GM12878 (cell line): Measurements from ENCODE around the gene DNAJC19. TPM values are rescaled to one million over a fixed set of nuclear protein-coding genes. Genes with fewer than 3 reads are reported as not detected.
"Not testable (repeated sequence)": the region's sequence is repeated elsewhere in the genome, so short reads cannot be mapped to it uniquely, and the experiment has no call there.

Experiments
- ATAC-seq: fragments of 200-7000 bp; cut with Tn5 transposase; 3 replicates; pipeline ENCODE4 v1.9.1; 2020; ENCODE audit warnings: mild to moderate bottlenecking, moderate library complexity
- BruUV-seq: library from RNA; stranded (reverse); fragments of 400-500 nt; replicated peaks from 2 replicates; lab custom pipeline; 2021; lab: Mats Ljungman, UMichigan
- CTCF ChIA-PET: fragments of 300-600 bp; sonication (Branson Sonifier 250); formaldehyde crosslinking; extraction: SDS; loops from one replicate; lab custom pipeline; 2021; ENCODE audit warnings: inconsistent platforms; lab: Yijun Ruan, JAX
- POLR2A ChIA-PET: fragments of 350-600 bp; formaldehyde crosslinking; extraction: SDS; loops from one replicate; lab custom pipeline; 2021; ENCODE audit warnings: inconsistent platforms; lab: Charles Lee
- RAD21 ChIA-PET: fragments of 300-600 bp; sonication (Branson Sonifier 250); formaldehyde crosslinking; loops from one replicate; lab custom pipeline; 2023; ENCODE audit warnings: antibody characterized with exemption; ENCODE audit not compliant: unreplicated experiment; lab: Charles Lee
- SMC1A ChIA-PET: fragments of 300-600 bp; sonication (Branson Sonifier 250); formaldehyde crosslinking; loops from one replicate; lab custom pipeline; 2023; ENCODE audit not compliant: unreplicated experiment, uncharacterized antibody; lab: Charles Lee
- DNase-seq: peaks from one replicate; pipeline ENCODE4 v3.0.0-alpha.2; 2011; ENCODE audit warnings: low read depth, low spot score
- FAIRE-seq: peaks from 3 replicates; lab custom pipeline; 2011; peaks lifted over from hg19 to GRCh38; lab: Jason Lieb, UNC
- H2AFZ ChIP-seq: 2 replicates; pipeline ENCODE4 v1.6.0; 2011; ENCODE audit warnings: low read depth, low read length, control low read depth; ENCODE audit not compliant: control insufficient read depth
- H3K27ac ChIP-seq: 2 replicates; pipeline ENCODE4 v1.5.1; 2011; ENCODE audit warnings: control low read depth; ENCODE audit not compliant: control insufficient read depth, insufficient read depth
- H3K27me3 ChIP-seq, 2 experiments: replicated peaks in 1 of 2; 2 replicates each; pipeline versions ENCODE4 v1.6.0 to v1.6.1; 2011; ENCODE audit warnings: low read length in 1 of 2; ENCODE audit not compliant: control insufficient read depth in 2 of 2, insufficient read depth in 2 of 2
- H3K36me3 ChIP-seq, 2 experiments: 2 replicates each; pipeline ENCODE4 v1.5.1; 2011; ENCODE audit warnings: low read length in 1 of 2; ENCODE audit not compliant: control insufficient read depth in 2 of 2, insufficient read depth in 2 of 2
- H3K4me1 ChIP-seq: 2 replicates; pipeline ENCODE4 v1.6.1; 2011; ENCODE audit warnings: mild to moderate bottlenecking, low read length, moderate library complexity, mixed read lengths; ENCODE audit not compliant: control insufficient read depth, insufficient read depth
- H3K4me2 ChIP-seq: 2 replicates; pipeline ENCODE4 v1.6.0; 2011; ENCODE audit warnings: control low read depth; ENCODE audit not compliant: control insufficient read depth, insufficient read depth
- H3K4me3 ChIP-seq: fragments of 200-600 bp; sonication (generic); 2 replicates; pipeline ENCODE4 v1.5.1; 2016
- H3K79me2 ChIP-seq: 2 replicates; pipeline ENCODE4 v1.6.0; 2011; ENCODE audit warnings: low read length; ENCODE audit not compliant: control insufficient read depth, insufficient read depth
- H3K9ac ChIP-seq: 2 replicates; pipeline ENCODE4 v1.8.0; 2011; ENCODE audit warnings: low read length, control low read depth, mixed read lengths; ENCODE audit not compliant: control insufficient read depth, insufficient read depth
- H3K9me3 ChIP-seq: replicated peaks from 3 replicates; pipeline ENCODE4 v1.5.1; 2011; ENCODE audit warnings: mild to moderate bottlenecking, low read length; ENCODE audit not compliant: control insufficient read depth, insufficient read depth
- H4K20me1 ChIP-seq: 2 replicates; pipeline ENCODE4 v1.6.0; 2011; ENCODE audit not compliant: control insufficient read depth, insufficient read depth
- BMI1 ChIP-seq: fragments of 450-650 bp; IDR thresholded peaks from 2 replicates; pipeline ENCODE4 v1.6.1; 2016; ENCODE audit warnings: mild to moderate bottlenecking, moderate library complexity, borderline replicate concordance
- EZH2 ChIP-seq: IDR thresholded peaks from 2 replicates; pipeline ENCODE4 v1.6.1; 2012; ENCODE audit warnings: low read depth, mild to moderate bottlenecking, control low read depth, inconsistent platforms, low read length, borderline replicate concordance; ENCODE audit not compliant: control insufficient read depth
- NFIC ChIP-seq: IDR thresholded peaks from 2 replicates; pipeline ENCODE4 v1.6.1; 2012; ENCODE audit warnings: low read depth, mild to moderate bottlenecking, inconsistent platforms, low read length, moderate library complexity
- WGBS: methylation state at CpG from one replicate; pipeline ENCODE4 v1.1.6; 2016; ENCODE audit warnings: low lambda C conversion rate; ENCODE audit not compliant: insufficient replicate concordance, insufficient coverage; ENCODE audit errors: missing lambda C conversion rate; 5-methylcytosine and 5-hydroxymethylcytosine counted together
- in situ Hi-C: fragments of 300-500 bp; cut with MboI; formaldehyde crosslinking; loops from 9 replicates; pipeline ENCODE4 v1.14.3; 2018; ENCODE audit warnings: mixed read lengths
- intact Hi-C: fragments of 100-400 bp; cut with micrococcal nuclease; formaldehyde crosslinking; loops from one replicate; pipeline ENCODE4 v1.14.2; 2022; ENCODE audit not compliant: unreplicated experiment
- polyA plus RNA-seq, 11 experiments: library from polyadenylated mRNA; depleted of rRNA in 4 of 11; unstranded in 6 of 11; stranded (reverse) in 5 of 11; fragments of >200 nt; fragmentation: Nextera tagmentation in 4 of 11; fragmentation: Illumina TruSeq in 1 of 11; extraction: Ambion mirVana in 4 of 11; extraction: Trizol in 1 of 11; gene quantifications; 1 replicate in 1 of 11; 2 replicates in 10 of 11; pipeline versions ENCODE4 v1.2.1 to v1.2.3, GENCODE V29; 2011 to 2016; ENCODE audit warnings: inconsistent platforms in 2 of 11, missing spikeins in 2 of 11, low read depth in 1 of 11
- total RNA-seq, 4 experiments: library from RNA; depleted of rRNA in 3 of 4; stranded (reverse); fragments of >200 nt in 3 of 4; fragmentation: Illumina TruSeq in 1 of 4; extraction: Trizol in 1 of 4; gene quantifications; 2 replicates each; pipeline versions ENCODE4 v1.2.1 to v1.2.3, GENCODE V29; 2013 to 2021

DNAJC19 gene
- total and polyA plus RNA-seq, 10 of the 15 experiments (the other 5 are each of a cell fraction or from before 2014, with no cell fraction given): 29.8 to 136 (median 51.3) TPM

DNA sequence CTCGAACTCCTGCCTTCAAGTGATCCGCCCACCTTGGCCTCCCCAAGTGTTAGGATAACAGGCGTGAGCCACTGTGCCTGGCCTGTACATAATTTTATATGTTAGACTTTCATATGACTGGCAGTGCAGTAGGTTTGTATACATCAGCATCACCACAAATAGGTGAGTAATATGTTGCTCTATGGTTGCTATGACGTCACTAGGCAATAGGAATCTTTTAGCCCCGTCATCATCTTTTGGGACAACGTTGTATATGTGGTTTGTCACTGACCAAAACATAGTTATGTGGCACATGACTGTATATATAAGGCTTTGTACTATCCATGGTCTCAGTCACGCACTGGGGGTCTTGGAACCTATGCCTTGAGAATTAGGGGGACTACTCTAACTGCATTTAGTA is 17.0 kb upstream of the DNAJC19 start:
- H3K9ac ChIP-seq: no peak overlapping the region
- FAIRE-seq (no peak), ATAC-seq (no peak), DNase-seq (no peak)
- H3K27me3 ChIP-seq: no peaks in the 10 kb centered on the region
- no peak overlapping the region for H3K27ac ChIP-seq
- no peak overlapping the region for H2AFZ ChIP-seq
- 32% methylated on average over 7 of the region's 7 CpGs for WGBS
- H3K9me3 ChIP-seq: no peaks in the 10 kb centered on the region; the same call in 2 of the 3 replicates
- ChIA-PET POLR2A (no interaction called here), SMC1A (interaction anchor here (1.6 kb wide), 1 partner anchor 54 kb away, joined by 3 read pairs; no protein-coding TSS in a partner anchor), RAD21 (no interaction called here), CTCF (no interaction called here)
- H3K79me2 ChIP-seq: no peaks in the 10 kb centered on the region
- in situ Hi-C loops: no loop called here
- H3K4me2 ChIP-seq: no peak overlapping the region
- no peaks in the 10 kb centered on the region for H4K20me1 ChIP-seq
- no peaks in the 10 kb centered on the region for H3K4me1 ChIP-seq
- TF ChIP-seq EZH2 (no peak), BMI1 (no peak), NFIC (no peak)
- intact Hi-C loops: no loop called here
- BruUV-seq: no TSS peak
- H3K4me3 ChIP-seq: no peak overlapping the region
- no peaks in the 10 kb centered on the region for H3K36me3 ChIP-seq

DNA sequence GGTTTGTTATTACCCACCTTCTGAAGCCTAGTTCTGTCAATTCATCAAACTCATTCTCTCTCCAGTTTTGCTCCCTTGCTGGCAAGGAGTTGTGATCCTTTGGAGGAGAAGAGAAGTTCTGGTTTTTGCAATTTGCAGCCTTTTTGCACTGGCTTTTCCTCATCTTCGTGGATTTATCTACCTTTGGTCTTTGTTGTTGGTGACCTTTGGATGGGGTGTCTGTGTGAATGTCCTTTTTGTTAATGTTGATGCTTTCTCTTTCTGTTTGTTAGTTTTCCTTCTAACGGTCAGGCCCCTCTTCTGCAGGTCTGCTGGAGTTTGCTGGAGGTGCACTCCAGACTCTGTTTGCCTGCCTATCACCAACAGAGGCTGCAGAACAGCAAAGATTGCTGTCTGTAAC is 13.9 kb upstream of the DNAJC19 start:
- SMC1A ChIA-PET: interaction anchor here (1.1 kb wide), 1 partner anchor 11 kb away, joined by 3 read pairs; no protein-coding TSS in a partner anchor
- H3K9ac ChIP-seq, H3K79me2 ChIP-seq, in situ Hi-C loops, H3K27ac ChIP-seq, intact Hi-C loops, H3K4me2 ChIP-seq, DNase-seq, RAD21 ChIA-PET, H3K9me3 ChIP-seq, H4K20me1 ChIP-seq, H3K4me1 ChIP-seq, H2AFZ ChIP-seq, CTCF ChIA-PET, BruUV-seq, ATAC-seq, H3K36me3 ChIP-seq, H3K4me3 ChIP-seq, H3K27me3 ChIP-seq, FAIRE-seq, POLR2A ChIA-PET: not testable (repeated sequence)
- 5% methylated on average over 2 of the region's 2 CpGs for WGBS

- BruUV-seq, H3K79me2 ChIP-seq, H3K4me1 ChIP-seq, RAD21 ChIA-PET, DNase-seq, H3K9me3 ChIP-seq, H3K27ac ChIP-seq, intact Hi-C loops, H2AFZ ChIP-seq, SMC1A ChIA-PET, H3K9ac ChIP-seq, POLR2A ChIA-PET, FAIRE-seq, H3K4me2 ChIP-seq, ATAC-seq, H4K20me1 ChIP-seq, H3K36me3 ChIP-seq, in situ Hi-C loops, H3K27me3 ChIP-seq, H3K4me3 ChIP-seq: not testable (repeated sequence)
- CTCF ChIA-PET: interaction anchor here (0.6 kb wide), 1 partner anchor 259 kb away, joined by 4 read pairs; no protein-coding TSS in a partner anchor
- 15% methylated on average over 4 of the region's 4 CpGs for WGBS
Observed at GRCh38 chr3:181002331-181002730, 12.8 kb upstream of the DNAJC19 start.
